Measurements from ENCODE around the gene HECW1.
"Not testable (repeated sequence)": the region's sequence is repeated elsewhere in the genome, so short reads cannot be mapped to it uniquely, and the experiment has no call there.

The HECW1 gene

DNA sequence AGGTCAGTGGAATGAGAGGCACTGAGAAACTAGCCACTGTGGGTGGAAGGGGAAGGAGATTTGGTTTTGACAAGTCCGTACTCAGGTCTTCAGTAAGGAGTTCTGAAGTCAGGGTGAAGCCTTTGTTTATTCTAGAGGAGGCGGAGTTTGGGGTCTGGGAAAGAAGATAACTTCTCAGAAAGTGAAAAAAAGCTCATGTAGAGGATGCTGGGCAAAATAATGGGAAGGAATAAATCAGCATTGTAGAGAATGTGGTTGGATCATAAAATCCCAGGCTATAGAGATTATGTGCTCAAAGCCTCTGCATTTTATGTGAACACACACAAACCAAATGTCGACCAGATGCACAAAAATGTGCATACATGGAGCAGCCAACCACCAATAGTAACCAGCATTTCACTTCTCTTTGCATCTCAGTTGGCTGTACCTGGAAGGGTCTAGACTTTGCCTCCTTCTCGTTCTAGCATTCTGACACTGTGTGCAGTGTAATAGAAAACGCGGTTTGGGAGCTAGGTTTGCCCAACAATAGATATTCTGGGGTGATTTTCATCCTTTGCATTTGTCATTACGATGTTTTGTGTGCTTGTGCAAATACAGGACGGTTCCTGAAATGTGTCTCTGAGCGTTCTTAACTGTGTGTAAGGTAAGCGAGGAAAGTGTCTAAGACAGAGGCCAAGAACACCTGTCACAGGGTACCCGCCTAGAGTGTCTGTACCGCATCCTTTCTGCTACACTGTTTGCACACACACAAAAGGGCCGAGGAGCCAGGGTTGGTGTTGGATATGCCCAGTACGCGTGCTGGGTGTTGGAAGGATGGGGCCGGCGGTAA is 603 bp upstream of the HECW1 start:
- no peak for DNase-seq (ENCODE audit: low read depth in 2 of 3, low spot score in 2 of 3)

DNA sequence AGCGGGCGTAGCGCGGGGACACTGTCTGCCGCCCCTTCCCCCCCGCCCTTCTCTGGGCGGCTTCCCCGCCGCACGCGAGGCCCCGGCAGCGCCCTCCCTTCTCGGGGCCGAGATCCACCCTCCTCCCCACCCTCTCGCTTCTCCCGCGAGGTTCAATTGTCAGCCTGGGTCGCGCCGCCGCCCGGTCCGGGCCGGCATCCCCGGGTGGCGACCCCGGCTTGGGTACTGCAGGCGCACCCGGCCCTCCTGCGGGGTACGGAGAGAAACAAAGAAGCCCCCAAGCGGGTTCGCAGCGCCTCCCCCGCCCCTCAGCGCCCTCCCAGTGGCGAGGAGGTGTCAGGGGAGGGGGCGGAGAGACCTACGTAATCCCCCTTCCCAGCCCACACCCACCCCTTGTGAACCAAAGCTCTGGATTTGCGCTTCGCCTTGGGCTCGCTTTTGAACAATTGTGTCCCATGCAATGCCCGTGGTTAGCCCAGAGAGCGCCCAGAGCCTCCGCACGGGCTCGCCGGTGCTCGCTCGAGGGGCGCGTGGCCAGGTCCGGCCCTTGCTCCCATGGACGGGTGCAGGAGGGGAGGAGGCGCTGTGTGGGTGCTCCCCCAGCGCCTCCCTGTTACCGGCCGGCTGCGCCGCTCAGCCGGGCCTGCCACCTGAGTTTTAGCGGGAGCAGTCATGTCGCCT is 634 bp downstream of the HECW1 start:
- no peak for DNase-seq (ENCODE audit: low read depth in 2 of 3, low spot score in 2 of 3)

DNA sequence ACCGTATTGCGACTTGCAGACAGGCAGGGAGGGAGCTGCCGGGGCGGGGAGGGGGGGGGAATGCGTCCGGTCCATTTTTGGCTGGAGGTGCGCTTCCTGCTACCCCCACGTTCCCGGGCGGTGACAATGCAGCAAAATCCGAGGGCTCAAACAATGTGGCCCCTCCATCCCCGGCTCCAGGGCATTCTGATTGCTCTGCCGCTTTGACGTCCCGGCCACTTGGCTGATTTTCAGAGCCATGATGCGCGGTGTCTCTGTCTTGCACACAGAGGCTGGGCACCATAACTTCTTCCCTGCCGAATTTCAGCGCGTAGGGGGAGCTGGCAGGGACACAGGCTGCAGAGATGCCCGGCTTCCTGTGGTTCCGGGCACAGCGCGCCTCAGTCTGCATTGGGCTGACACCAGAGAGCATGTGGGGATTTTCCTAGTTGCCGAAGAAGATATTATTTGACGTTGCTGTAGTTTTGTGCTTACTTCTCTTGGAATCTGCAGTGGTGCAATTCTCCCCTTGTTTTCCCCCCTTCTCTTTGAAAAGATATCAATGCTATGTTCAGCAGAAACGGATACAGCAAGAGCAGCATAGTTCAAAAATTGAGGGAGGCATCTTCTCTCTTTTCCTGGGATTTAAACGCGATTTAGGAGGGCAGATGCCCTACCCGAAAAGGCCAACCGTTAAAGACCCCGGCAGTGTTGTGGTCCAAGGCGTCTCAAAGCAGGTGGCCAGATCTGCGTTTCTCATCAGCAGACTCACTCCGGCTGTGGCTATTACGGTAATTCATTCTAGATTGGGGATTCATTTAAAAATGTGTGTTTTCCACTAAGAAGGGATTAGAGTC is 1.4 kb downstream of the HECW1 start:
- no peak for DNase-seq (ENCODE audit: low read depth in 2 of 3, low spot score in 2 of 3)

DNA sequence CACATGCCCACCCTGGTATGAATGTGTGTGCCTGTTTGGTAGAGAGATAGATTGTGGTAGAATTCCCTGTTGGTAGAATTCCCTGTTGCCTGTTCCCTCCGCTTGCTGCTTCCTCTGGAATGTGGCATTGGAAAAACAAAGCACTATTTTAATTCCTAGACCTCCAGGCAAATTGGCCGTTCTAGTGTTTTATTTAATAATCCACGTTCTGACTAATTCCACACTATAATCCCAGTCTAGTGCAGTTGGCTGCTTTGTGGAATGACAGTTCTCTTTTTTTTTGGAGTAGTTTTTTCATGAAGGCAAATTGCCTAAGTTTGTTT is 2.0 kb downstream of the HECW1 start:
- DNase-seq (ENCODE audit: low read depth in 2 of 3, low spot score in 2 of 3) = no peak

DNA sequence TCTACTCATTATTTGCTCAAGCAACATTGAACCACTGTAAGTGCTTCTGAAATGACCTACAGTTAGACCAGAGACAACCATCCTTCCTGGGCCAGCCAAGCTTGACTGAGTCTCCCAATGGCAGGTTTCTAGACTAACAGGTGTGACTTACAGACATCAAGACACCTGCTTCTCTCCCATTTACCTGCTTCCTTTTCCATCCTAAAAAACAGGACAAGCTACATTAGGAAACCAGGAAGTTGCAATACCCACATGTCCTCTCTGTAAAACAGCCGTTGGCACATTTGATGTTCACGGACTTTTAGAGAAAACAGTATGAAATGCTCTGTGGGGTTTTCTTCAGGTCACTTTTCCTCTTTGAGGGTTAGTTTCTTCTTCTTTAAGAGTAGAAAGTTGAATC is 4.0 kb downstream of the HECW1 start:
- DNase-seq (ENCODE audit: low read depth in 2 of 3, low spot score in 2 of 3) = no peak

DNA sequence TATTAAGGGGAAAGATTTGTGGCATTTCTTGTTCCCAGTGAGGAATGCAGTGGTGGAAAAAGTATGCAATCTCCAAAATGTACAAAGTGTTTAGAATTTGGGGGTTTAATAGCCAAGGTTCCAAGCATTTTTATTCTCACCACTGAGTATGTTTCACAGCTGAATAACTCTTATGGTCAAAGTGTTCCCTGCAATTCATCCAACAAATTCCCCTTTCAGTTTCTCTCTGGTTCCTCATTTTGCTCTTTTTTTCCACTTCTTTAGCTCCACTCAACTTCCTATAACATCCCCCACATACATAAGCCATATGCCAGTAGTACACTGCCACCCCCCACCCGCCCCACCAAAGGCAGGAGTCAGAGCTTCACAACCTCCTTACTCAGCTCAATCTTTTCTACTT is 4.6 kb downstream of the HECW1 start:
- DNase-seq (ENCODE audit: low read depth in 2 of 3, low spot score in 2 of 3) = no peak

DNA sequence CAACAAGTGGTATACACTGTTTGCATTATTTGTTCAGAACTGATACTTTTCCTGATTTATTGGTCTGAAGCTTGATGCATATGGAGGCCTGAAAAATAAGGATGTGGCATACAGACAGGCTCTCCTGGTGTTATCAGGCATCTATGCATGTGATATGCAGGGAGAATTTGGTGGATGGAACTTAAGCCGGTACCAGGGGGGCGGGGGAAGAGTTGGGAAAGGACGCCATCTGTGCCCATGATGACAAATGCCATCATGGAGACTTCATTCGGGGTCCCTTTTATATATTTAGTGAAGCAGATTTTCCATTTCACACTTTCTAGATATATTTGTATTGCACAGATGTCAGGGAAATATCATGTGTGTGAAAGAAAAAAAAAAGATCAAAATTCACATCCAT is 5.4 kb downstream of the HECW1 start:
- no peak for DNase-seq (ENCODE audit: low read depth in 2 of 3, low spot score in 2 of 3)

DNA sequence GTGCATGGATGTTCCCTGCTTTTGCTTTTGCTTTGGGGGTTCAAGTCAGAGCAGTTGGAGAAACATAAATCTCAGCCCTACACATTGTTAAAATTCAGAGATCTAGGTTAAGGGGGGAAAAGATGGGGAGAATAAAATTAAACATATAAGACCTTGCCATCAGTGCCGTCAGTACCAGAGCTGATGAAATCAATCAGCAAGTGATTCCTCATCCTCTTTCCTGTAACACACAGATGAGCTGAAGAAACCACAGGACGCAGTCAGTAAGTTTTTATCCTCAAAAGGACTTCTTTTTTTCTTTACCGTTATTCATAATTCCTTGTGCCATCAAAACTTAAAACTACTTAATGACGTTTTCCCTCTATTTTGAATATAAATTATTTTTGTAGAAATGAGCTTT is 5.9 kb downstream of the HECW1 start:
- no peak for DNase-seq (ENCODE audit: low read depth in 2 of 3, low spot score in 2 of 3)

DNA sequence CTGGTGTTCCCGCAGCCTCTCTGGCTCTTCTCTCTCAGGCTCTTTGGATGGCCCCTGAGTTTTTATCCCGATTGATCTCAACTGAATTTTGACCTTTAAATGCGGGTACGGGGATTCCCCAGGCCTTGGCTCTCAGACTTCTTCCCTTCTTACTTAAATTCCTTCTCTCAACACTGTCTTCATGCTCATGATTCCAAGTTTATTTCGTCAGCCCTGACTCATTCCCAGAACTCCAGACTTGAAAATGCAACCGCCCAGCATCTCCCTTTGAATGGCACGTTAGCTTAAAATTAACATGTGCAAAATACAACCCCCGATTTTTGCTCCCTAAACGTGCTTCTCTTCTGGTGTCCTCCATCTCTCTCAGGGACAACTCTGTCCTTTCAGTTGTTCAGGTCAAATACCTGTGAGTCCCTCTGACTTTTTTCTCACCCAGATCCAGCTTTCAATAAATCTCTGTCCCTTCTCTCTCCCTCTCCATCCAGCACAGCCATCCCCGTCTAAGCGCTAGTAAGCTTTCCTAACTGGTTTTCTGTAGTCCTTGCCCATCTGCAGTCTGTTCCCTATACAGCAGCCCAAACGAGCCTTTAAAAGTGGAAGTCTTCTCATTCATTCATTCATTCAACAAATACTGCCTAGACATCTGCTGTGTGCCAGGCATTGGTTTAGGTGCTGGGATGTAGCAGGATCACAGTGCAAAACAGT is 7.1 kb downstream of the HECW1 start:
- DNase-seq (ENCODE audit: low read depth in 2 of 3, low spot score in 2 of 3) = no peak

GRCh38 chr7:43121973-43122372 is 9.5 kb downstream of the HECW1 start:
- no peak for DNase-seq (ENCODE audit: low read depth in 2 of 3, low spot score in 2 of 3)

- DNase-seq (ENCODE audit: low read depth in 2 of 3, low spot score in 2 of 3) = no peak
These were observed 11.0 kb downstream of the HECW1 start for GRCh38 chr7:43123457-43123856.

- no peak for DNase-seq (ENCODE audit: low read depth in 2 of 3, low spot score in 2 of 3)
These were observed 11.9 kb downstream of the HECW1 start for GRCh38 chr7:43124388-43124787.

GRCh38 chr7:43130347-43130746 is 17.9 kb downstream of the HECW1 start:
- no peak for DNase-seq (ENCODE audit: low read depth in 2 of 3, low spot score in 2 of 3)

- DNase-seq (ENCODE audit: low read depth in 2 of 3, low spot score in 2 of 3) = no peak
These were observed 22.7 kb downstream of the HECW1 start for GRCh38 chr7:43135129-43135528.

GRCh38 chr7:43136064-43136463 is 23.6 kb downstream of the HECW1 start:
- no peak for DNase-seq (ENCODE audit: low read depth in 2 of 3, low spot score in 2 of 3)

DNA sequence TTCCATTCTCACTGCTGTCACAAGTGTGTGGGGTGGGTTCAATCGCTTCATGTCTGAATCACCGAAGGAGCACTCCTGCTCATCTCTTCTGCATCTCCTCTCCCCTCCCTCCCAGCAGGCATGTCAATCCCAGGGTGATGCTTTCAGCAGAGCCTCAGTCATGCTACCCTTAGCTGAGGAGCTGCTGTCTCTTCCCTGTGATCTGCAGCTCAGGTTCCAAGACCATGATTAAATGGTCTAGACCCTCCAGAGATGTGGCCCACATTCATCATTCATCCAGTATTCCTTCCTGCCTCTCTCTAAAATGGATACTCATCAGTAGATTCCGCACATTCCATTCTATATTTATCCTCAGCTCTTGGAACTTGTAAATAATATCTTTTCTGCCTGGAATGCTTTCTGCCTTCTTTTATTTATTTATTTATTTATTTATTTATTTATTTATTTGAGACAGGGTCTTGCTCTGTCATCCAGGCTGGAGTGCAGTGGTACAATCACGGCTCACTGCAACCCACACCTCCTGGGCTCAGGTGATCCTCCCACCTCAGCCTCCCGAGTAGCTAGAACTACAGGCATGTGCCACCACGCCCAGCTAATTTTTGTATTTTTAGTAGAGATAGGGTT is 24.8 kb downstream of the HECW1 start:
- not testable (repeated sequence) for DNase-seq (ENCODE audit: low read depth in 2 of 3, low spot score in 2 of 3)

DNA sequence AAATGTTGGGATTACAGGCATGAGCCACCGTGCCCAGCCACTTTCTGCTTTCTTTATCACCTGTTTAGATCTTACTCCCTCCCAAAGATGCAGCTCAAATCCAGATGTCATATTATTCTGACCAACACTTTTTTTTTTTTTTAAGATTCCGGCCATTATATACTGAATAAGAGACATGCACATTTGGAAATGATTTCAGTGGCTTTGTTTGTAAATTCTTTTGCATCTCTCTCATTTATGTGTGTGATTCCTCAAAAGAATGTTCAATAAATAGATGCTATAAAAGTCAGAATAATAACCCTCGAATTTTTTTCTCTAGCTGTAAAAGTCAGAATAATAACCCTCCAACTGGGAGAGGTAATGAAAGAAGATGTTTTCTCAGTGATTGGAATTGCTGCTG is 25.4 kb downstream of the HECW1 start:
- no peak for DNase-seq (ENCODE audit: low read depth in 2 of 3, low spot score in 2 of 3)

- no peak for DNase-seq (ENCODE audit: low read depth in 2 of 3, low spot score in 2 of 3)
These were observed 26.3 kb downstream of the HECW1 start for GRCh38 chr7:43138710-43139109.

DNA sequence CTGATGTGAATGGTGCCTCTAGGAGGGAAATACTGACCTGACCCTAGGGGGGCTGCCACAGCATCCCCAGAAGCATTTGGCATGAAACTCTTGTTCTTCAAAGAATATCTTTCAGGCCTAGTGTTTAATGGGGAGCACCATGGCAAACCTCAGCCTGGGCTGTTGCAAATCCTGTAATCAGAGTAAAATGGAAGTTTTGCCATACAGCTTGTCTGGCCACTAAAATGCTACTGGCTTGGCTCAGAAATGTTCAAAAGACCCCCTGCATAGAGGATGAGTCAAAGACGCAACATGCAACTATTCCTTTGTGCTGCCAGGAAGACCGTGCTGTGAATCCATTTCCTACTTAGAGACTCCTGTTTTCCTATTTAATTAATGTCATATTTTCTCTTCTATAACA is 26.7 kb downstream of the HECW1 start:
- DNase-seq (ENCODE audit: low read depth in 2 of 3, low spot score in 2 of 3) = no peak

GRCh38 chr7:43140186-43140585 is 27.7 kb downstream of the HECW1 start:
- DNase-seq (ENCODE audit: low read depth in 2 of 3, low spot score in 2 of 3) = no peak

GRCh38 chr7:43141091-43141490 is 28.6 kb downstream of the HECW1 start:
- DNase-seq (ENCODE audit: low read depth in 2 of 3, low spot score in 2 of 3) = no peak
